Measurements from ENCODE around the gene ABCC3.

Gene ABCC3

DNA sequence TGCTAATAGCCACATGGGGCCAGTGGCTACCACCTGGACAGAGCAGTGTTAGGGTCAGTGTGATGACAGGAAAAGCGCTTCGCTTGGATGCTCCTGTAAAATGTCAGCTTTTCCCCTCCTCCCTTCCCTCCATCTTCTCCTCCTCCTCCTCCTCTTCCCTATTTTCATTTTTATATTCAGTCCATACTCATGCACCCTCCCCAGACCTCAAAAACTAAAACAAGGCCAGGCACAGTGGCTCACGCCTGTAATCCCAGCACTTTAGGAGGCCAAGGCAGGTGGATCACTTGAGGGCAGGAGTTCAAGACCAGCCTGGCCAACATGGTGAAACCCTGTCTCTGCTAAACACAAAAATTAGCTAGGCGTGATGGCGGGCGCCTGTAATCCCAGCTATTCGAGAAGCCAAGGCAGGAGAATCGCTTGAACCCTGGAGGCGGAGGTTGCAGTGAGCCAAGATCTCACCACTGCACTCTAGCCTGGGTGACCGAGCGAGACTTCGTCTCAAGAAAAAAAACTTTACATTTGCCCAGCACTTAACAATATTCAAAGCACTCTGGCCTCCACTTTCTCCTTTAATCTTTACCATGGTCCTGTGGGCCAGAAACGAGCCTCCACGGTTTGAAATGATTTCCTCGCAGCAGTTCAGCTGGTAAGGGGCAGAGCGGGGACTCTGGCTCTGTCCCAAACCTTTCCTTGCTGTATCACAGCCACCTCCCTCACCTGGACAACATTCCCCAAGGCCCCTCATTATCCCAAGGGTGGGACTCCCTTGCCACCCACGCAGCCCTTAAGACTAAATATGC lies 51.2 kb downstream of the ABCC3 start:
- no peak for DNase-seq

DNA sequence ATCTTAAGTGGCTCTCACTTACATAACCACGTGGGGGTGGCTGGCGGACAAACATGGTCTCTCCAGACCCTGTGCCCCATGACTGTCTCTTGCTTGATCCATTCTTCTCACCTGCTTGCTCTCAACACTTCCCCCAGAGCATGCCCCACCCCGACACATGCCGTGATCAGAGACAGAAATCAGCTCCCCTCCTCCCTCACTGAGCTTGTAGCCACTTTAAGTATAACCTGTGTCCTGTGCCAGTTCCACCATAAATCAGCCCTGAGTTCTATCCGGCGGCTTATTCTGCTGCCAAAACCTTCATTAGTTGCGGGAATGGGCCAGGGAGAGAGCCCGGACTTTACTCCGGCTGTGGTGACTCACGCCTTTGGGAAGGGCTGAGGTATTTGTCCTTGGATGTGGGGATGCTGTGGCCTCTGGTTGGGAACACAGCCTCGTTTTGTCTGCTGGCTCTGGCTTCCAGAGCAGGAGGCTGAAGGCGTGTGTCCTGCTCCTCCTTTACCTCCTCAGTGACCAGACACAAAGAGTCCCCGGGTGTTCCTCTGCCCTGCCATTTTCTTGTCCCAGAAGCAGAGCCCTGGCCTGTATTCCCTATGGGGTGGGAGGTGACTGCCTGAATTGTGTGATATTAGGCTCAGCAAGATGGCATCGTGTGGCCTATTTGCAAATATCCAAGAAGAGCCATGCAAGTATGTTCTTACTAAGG lies 52.0 kb downstream of the ABCC3 start:
- peak; percentile 31 to 80 for DNase-seq

DNA sequence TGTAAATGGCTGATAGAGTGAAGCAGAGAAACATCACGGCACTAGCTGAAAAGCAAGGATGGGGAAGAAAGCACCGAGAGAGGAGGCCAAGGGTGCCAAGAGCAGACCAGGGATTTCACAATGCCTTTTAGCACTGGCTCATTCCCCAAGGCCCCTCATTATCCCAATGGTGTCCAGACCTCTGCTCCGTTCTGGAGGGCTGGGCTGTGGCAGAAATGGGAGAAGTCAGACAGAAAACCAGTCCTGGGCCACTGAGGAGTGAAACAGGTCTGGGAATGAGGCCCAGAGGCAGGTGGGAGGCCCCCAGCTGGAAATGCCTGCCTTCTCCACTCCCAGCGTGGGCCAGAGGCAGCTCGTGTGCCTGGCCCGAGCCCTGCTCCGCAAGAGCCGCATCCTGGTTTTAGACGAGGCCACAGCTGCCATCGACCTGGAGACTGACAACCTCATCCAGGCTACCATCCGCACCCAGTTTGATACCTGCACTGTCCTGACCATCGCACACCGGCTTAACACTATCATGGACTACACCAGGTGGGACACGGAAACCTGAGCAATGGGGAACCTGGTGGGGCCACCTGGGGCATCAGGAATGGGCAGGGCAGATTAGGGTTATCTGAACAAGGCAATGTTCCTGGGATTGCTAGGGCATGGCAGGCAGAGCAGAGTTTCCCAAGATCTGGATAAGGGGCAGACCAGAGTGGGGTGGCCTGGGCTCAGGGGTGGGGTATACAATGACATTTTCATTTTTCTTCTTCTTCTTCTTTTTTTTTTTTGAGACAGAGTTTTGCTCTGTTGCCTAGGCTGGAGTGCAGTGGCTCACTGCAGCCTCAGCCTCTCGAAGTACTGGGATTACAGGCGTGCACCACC lies 52.8 kb downstream of the ABCC3 start:
- DNase-seq, result peak in 1 of 2 experiments; percentile 60

DNA sequence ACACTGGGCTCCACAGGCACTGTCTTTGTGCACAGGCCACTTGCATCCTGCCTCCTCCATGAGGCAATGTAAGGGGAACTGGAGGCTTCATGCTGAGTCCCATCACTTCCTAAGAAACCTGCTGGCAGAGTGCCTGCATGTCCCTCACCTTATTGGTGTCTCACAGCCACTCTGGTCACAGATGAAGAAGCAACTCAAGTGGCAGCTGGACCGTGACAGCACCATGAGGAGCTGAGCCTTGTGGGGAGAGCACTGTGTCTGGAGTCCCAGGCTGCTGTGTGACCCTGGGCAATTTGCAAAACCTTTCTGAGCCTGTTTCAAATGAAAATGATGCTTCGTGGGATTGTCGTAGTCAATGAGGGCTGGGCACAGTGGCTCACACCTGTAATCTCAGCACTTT lies 53.6 kb downstream of the ABCC3 start:
- no peak for DNase-seq

DNA sequence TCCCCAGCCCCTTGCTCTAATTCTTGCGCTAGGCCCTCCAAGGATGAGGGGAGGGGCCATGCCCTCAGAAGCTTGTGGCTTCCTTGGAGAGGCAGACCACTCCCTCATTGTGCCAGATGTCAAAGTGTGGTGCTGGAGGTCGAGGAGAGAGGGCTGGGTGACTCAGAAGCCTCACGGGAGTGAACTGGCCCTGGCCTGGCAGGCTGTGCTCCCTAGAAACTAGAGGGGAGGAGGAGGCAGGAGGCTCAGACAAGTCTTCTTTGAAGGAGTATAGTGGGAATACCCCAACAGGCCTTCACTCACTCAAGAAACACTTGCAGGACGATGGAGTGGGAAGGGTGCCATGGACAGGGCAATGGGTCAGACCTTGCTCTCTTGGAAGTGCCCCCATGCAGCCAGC lies 54.6 kb downstream of the ABCC3 start:
- DNase-seq, result no peak

DNA sequence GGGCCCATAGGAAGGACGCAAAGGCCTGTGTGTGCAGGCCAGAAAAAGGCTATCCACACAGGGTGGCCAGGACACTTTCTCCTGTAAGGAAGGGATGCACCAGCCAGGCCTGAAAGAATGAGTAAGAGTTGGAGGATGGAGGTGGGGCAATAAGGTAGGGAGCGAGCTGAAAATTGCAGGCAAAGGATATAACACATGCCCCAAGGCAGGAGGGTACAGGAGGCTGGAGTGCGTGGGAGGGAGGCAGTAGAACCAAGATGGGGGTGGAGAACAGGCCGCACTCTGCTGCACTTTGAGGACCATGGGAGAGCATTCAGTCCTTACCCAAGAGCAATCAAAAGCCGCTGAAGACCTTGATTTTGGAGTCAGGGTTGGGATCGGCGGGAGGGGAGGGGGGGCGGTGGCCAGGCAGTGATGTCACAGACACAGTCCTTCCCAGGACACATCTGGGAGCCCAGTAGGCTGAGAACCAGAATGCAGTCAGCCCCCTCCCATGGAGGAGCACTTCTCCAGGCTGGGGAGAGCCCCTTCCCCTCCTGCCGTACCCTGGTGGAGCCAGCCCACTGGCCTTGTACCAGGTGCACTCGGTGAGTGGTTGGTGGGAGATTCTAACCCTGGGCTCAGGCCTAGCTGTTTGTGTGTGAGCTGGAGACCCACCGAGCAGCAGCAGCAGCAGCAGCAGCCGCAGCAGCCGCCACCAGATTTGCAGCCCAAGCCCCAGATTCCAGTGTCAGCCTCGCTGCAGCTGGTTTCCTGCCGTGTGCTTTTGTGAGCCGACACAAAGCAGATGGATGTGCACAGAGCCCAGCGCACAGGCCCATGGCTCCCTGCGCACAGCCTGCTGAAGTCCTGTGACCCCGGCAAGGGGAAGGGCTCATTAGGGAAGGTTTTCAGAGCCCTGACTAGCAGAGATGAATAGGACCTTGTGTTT lies 55.5 kb downstream of the ABCC3 start:
- peak in 1 of 2 experiments; percentile 49 for DNase-seq

DNA sequence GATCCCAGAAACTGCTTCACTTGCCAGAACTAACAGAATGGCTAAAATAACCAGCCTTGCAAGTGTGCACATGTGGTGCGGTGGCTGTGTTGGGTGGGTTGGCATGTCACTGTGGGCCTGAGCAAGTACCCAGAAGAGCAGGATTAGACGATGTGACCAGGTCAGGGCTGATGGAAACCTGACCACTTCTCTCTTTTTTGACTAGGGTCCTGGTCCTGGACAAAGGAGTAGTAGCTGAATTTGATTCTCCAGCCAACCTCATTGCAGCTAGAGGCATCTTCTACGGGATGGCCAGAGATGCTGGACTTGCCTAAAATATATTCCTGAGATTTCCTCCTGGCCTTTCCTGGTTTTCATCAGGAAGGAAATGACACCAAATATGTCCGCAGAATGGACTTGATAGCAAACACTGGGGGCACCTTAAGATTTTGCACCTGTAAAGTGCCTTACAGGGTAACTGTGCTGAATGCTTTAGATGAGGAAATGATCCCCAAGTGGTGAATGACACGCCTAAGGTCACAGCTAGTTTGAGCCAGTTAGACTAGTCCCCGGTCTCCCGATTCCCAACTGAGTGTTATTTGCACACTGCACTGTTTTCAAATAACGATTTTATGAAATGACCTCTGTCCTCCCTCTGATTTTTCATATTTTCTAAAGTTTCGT lies 56.3 kb downstream of the ABCC3 start:
- no peak for DNase-seq

DNA sequence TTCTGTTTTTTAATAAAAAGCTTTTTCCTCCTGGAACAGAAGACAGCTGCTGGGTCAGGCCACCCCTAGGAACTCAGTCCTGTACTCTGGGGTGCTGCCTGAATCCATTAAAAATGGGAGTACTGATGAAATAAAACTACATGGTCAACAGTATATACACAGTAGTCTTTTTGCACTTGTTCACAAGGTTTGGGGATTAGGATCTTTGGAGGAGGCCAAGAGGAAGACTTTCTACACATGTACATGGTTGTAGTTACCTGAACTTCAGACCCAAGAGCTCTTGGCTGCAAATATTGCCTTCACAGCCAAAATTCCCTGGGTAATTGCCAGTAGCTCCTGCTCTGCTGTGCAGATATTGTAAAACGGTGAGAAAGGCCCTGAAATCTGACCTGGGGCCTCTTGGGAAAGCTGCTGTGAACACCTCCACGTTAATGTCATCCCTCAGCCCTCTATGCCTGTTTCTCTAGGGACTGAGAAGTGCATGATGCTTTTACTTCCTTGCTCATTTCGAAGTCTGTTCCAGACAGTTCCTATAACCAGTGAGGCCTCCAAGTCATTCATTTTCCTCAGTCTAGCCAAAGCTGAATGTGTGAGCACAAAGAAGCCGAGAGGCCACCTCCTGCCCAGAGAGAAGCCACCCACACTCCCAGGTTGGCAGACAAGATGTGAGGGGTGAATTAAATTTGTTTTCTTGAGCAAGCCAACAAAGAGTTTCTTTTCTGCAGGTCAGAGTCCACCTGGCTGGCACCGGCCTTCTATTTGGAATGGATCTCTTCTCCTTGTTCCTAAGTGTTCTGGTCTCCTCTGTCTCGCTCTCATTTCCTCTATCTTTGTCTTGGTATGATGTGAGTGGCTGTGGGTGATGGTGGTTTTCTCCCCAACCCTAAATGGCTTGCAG lies 57.1 kb downstream of the ABCC3 start:
- peak in 1 of 2 experiments; percentile 49 for DNase-seq

DNA sequence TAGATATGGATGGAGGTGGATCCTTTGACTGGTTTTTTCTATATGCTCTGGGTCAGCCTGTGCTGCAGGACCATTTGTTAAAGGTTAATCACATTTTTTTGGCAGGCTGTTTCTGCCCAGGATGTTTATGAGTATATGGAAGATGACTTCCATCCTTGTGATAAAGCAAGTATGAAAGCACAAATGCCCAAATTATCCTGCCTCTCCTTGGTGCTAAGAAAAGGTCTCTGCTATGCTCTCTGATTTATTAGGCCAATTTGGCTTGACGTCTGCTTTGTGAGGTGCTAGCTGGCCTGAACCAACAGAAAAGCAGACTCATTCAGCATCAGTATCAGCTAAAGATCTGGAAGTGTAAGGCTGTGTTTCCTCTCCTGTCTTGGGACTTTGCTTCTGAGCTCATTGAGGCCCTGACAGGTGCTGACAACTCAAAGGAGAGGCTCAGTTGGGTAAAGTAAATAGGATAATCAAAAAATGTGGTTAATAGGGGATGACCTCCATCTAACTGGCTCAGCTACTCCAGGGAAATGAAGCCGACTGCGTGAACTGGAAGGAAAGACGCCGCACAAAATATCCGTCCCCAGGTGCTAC lies 57.9 kb downstream of the ABCC3 start:
- DNase-seq, result no peak

DNA sequence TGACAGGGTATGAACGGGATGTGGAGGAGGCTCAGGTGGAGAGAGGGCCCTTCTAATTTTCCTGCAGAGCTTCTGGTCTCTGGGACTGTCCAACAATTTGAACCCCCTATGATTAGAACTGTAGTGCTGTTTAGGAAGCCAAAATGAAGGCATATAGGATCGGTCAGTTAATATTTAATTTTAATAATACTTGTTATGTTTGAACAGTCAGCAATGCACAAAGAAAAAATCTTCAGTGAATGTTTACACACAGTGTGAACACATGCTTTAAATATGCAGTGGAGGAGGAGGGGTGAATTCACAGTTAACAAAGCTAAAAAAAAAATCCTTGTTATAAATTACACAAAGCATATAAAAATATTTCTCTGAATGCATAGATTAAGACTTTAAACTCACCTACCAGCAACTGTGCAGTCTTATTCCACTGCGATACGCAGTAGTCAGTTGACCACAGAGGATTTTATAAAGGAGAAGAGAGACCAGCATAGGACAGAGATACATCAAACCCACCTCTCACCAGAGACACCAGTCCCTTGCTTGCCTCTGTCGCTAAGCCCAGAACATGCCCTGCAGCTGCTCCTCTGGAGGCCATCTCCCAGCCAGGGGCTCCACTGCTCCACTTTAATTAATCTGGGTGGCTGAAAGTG lies 58.5 kb downstream of the ABCC3 start:
- no peak for DNase-seq

DNA sequence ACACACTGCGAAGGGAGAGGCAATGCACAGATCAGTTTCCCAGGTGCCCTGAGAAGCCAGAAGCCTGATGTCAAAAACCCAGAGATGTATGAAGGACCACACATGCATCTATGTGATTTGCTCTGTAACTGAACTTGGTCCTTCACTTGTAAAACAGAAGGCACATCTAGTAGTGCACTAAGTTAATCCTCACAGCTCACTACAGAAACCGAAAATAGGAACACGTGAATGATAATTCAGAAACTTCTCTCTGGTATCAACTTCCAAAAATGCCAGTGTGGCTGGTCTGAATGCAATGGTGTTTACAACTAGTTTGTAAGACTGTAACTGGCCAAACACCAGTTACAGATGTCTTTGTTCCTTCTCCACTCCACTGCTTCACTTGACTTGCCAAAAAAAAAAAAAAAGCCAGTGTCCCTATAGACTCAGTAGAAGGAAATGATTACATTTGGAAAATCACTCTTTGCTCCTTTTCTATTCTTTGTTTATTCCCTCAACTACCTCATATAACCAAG lies 61.7 kb downstream of the ABCC3 start:
- no peak for DNase-seq

DNA sequence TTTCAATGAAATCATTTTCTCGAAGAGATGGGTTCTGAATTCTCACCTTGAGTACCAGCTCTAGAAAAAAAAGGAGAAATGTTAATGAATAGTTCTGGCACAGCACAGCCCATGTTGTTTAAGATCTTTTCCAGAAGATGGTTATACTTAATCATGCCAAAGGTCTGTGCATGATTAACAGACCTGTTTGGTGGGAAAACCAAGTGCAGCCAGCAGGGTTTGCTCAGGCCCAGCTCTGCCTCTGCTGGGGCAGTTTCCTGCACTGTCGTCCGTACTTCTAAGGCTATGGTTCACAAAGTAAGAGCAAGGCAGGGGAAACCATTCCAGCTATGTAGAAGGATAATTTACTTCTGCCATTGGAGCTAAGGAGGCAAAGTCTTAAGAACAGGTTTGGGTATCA lies 62.4 kb downstream of the ABCC3 start:
- DNase-seq, result no peak

DNA sequence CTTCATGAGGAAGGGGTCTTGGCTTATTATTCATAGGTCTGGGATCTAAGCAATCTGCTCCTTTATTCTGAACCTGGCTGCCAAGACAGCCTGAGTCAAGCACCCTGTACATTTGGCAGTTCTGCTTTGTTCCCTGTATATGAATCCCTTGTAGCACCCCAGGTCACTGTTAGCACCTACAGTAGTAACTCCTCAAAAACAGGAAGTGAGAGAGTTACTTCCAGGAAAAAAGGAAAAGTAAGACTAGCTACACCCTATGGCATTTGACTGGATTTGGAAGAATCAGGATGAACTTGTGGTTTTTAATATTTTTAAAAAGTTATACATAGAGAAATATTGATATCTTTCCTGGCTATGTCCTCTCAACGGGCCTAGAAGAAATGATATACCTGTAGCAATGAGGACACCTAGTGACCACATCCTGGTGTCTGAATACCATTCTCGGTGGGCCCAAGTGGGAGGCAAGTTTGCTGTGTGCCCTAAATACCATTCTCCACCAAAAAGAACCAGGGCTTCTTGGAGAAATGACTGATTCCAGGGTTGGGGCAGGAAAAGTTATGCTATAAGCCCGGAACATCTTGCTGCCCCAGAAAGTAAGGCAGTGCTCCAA lies 63.1 kb downstream of the ABCC3 start:
- DNase-seq, result no peak

DNA sequence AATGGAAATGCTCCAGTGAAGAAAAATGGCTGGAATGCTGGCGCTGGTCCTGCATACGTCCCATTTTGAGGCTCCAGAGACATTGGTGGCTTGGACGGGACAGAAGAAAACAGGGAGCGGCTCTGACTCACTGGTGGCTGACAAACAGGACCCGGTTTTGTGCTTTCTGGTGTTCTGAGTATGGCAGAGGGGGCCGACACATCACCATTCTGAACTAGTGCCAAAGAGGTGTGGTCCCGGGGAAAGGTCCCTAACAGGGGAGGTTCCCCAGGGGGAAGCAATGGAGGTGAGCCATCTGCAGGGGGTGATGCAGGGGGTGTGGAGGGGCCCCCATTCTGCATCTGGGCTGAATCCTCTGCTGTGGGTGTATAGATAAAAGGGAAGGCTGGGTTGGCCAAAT lies 64.7 kb downstream of the ABCC3 start:
- DNase-seq, result no peak

DNA sequence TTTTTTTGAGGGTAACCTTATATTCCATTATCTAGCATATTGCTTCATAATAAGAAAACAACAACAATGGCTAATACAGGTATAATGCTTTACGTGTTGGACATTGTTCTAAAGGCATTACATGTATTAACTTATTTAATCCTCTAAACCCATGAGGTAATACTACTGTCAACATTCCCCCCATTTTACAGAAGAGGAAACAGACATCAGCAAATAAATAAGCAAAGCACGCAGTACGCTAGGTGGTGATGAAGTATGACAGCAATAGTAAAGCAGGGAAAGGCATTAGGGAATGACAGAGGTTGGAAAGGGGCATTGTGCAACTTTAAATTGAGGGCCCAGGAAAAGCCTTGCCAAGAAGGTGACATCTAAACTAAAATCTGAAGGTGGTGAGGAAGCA lies 68.5 kb downstream of the ABCC3 start:
- DNase-seq, result no peak

DNA sequence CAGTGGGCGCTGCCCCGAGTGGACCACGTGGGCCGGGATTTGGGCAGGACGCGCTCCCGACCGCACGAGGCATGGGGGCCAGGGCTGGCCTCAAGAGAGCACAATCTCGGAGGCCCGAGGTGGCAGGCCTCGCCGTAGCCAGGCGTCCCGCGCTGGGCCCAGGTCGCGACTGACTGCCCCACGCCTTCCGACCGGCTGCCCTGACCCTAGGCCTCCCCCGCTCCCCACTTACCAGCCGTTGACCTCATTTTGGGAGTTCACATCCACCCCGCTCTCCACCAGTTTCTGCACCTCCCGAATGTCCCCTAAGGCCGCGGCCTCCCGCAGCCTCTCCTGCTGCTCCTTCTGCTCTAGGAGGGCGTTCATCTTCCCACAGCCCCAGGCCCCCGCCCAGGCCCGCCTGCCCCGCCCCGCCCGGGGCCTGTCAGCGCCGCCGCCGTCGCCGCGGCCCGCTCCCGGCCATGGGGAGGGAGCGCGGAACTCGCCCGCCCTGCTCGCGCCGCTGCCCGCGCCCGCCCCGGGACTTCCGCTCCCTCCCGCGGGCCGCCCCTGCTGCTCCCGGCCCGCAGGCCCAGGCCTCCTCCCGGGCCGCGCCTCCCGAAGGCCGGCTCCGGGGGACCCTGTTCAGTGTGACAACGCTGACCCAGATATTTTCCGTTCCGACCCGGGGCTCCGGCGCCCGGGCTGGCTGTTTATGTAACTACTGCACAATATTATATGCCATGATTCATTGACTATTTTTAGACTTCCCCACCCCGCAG lies 72.8 kb downstream of the ABCC3 start, which contains the start of gene ANKRD40:
ANKRD40 (minus strand) TSS at position 626 of the 761 bp plus-strand sequence; CDS start at position 366, 260 bp downstream.
- DNase-seq, result peak; percentile 87 to 94

DNA sequence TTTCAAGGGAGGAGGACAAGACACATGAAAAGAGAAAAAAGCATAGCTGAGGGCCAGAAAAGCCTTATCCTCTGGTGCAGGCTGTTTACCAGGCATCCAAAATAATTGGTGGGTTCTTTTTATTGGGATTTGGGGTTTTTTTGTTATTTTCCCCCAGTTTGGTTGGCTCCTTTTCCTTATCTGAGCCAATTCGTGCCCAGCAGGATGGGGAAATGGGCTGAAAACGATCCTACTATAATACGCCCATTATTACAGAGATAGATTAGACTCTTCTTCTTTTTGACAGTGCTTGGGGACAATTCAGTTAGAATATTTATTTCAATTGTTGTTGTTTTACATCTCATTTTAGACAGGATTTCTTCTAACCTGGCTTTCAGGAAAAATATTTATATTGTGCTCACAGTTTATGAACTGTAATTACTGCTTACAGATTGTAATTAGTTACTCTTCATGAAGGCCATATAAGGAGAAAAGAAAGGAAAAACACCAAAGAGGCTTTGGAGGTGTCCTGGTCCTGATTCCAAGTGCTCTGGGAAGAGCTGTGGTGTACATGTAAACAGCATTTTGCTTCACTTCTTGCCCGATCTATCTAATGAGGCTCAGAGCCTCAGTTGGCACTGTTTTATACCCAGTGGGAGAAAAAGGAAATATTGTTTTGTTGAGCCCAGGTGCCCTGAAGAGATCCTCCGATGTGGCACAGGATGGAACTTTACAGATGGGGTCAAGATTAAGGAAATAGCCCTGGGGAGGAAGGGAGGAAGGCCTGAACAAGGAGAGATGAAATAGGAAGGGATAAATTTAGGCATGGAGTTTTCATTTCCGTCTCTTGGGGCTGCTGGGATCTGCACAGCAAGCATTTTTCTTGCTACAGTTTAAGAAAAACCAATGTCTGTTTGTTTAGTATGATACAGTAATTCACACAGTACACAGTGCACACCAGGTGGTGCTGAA lies 73.6 kb downstream of the ABCC3 start:
- peak in 1 of 2 experiments; percentile 76 for DNase-seq
